ENCODE results near the gene COPG2.
"Not testable (repeated sequence)": the region's sequence is repeated elsewhere in the genome, so short reads cannot be mapped to it uniquely, and the experiment has no call there.

COPG2 gene

GRCh38 chr7:130649004-130649790 lies 19.4 kb downstream of the COPG2 start:
- DNase-seq, result no peak

- no peak for DNase-seq
These were observed 20.0 kb downstream of the COPG2 start for GRCh38 chr7:130648580-130648979.

GRCh38 chr7:130642383-130642782 lies 26.2 kb downstream of the COPG2 start:
- DNase-seq, result no peak

GRCh38 chr7:130641497-130641896 lies 27.1 kb downstream of the COPG2 start:
- no peak for DNase-seq

- DNase-seq, result no peak
These were observed 27.5 kb downstream of the COPG2 start for GRCh38 chr7:130641040-130641439.

- DNase-seq, result no peak
These were observed 29.2 kb downstream of the COPG2 start for GRCh38 chr7:130639388-130639787.

- no peak for DNase-seq
These were observed 36.4 kb downstream of the COPG2 start for GRCh38 chr7:130632111-130632510.

GRCh38 chr7:130628901-130629300 lies 39.6 kb downstream of the COPG2 start:
- DNase-seq, result no peak

- no peak for DNase-seq
These were observed 40.8 kb downstream of the COPG2 start for GRCh38 chr7:130627775-130628174.

- no peak for DNase-seq
These were observed 45.7 kb downstream of the COPG2 start for GRCh38 chr7:130622866-130623265.

GRCh38 chr7:130615583-130615982 lies 53.0 kb downstream of the COPG2 start:
- no peak for DNase-seq

GRCh38 chr7:130614449-130614848 lies 54.1 kb downstream of the COPG2 start:
- no peak for DNase-seq

GRCh38 chr7:130611218-130611617 lies 57.3 kb downstream of the COPG2 start:
- DNase-seq, result no peak

GRCh38 chr7:130607066-130607465 lies 61.5 kb downstream of the COPG2 start:
- not testable (repeated sequence) for DNase-seq

GRCh38 chr7:130606161-130606560 lies 62.4 kb downstream of the COPG2 start:
- no peak for DNase-seq

- no peak for DNase-seq
These were observed 70.5 kb downstream of the COPG2 start for GRCh38 chr7:130598056-130598455.

- no peak for DNase-seq
These were observed 72.6 kb downstream of the COPG2 start for GRCh38 chr7:130595986-130596385.

GRCh38 chr7:130593033-130593432 lies 75.5 kb downstream of the COPG2 start:
- no peak for DNase-seq

GRCh38 chr7:130591464-130591863 lies 77.1 kb downstream of the COPG2 start:
- not testable (repeated sequence) for DNase-seq

- DNase-seq, result not testable (repeated sequence)
These were observed 82.6 kb downstream of the COPG2 start for GRCh38 chr7:130585932-130586331.

GRCh38 chr7:130575110-130575509 lies 93.4 kb downstream of the COPG2 start:
- not testable (repeated sequence) for DNase-seq

- not testable (repeated sequence) for DNase-seq
These were observed 98.4 kb downstream of the COPG2 start for GRCh38 chr7:130570144-130570543.

- DNase-seq, result no peak
These were observed 101.7 kb downstream of the COPG2 start for GRCh38 chr7:130566898-130567280.

GRCh38 chr7:130566168-130566897 lies 102.2 kb downstream of the COPG2 start:
- DNase-seq, result no peak

All from activated CD4-positive, CD25-positive, alpha-beta regulatory T cell treated with anti-CD3 and anti-CD28 coated beads, Interleukin-2, amount 50 U/mL, for 72 hours (primary cell).